Measurements from ENCODE around the gene APC. TPM values are rescaled to one million over a fixed set of nuclear protein-coding genes. Genes with fewer than 3 reads are reported as not detected.

Gene APC
- 44.9 TPM for total RNA-seq
- 2.7 TPM for polyA plus RNA-seq (ENCODE audit: insufficient read depth, low read depth, low replicate concordance)
- long read RNA-seq, donor 1 = 0 reads
- long read RNA-seq, donor 2, partial matches to known transcripts = 0 of 1 reads
- long read RNA-seq, donor 2, other reads (novel, unspliced or antisense) = 0 of 1 reads
- long read RNA-seq, donor 3 = 0 reads
- long read RNA-seq, donor 4 = 0 reads
- long read RNA-seq, donor 5 = 0 reads
- long read RNA-seq, donor 6 = 0 reads
- long read RNA-seq, donor 7, partial matches to known transcripts = 1 of 5 reads
- long read RNA-seq, donor 7, other reads (novel, unspliced or antisense) = 4 of 5 reads
- long read RNA-seq, donor 8 = 0 reads
- long read RNA-seq, donor 9 = 0 reads
- long read RNA-seq, donor 10 = 0 reads

DNA sequence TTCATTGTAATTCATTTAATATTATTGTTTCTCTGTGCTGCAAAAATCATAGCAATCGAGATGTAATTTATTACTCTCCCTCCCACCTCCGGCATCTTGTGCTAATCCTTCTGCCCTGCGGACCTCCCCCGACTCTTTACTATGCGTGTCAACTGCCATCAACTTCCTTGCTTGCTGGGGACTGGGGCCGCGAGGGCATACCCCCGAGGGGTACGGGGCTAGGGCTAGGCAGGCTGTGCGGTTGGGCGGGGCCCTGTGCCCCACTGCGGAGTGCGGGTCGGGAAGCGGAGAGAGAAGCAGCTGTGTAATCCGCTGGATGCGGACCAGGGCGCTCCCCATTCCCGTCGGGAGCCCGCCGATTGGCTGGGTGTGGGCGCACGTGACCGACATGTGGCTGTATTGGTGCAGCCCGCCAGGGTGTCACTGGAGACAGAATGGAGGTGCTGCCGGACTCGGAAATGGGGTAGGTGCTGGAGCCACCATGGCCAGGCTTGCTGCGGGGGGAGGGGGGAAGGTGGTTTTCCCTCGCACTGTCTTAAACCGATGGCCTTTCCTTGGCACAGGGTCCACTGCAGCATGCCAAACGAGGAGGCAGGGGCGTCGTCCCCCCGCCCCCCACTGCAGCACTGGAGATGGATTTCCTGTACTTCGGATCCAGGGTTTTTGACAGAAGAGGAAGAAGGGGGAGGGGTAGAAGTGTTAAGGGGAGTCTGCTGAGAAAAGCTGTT is at the start of gene APC:
Gene APC (plus strand): TSS at position 423 of the 728 bp plus-strand sequence. CDS start 17,006 bp downstream, outside the sequence.
- H3K36me3 ChIP-seq (ENCODE audit: control insufficient read depth in 2 of 3, insufficient read depth in 3 of 3, low read length in 3 of 3) = no peaks in the 10 kb centered on the region
- FAIRE-seq = no peak

DNA sequence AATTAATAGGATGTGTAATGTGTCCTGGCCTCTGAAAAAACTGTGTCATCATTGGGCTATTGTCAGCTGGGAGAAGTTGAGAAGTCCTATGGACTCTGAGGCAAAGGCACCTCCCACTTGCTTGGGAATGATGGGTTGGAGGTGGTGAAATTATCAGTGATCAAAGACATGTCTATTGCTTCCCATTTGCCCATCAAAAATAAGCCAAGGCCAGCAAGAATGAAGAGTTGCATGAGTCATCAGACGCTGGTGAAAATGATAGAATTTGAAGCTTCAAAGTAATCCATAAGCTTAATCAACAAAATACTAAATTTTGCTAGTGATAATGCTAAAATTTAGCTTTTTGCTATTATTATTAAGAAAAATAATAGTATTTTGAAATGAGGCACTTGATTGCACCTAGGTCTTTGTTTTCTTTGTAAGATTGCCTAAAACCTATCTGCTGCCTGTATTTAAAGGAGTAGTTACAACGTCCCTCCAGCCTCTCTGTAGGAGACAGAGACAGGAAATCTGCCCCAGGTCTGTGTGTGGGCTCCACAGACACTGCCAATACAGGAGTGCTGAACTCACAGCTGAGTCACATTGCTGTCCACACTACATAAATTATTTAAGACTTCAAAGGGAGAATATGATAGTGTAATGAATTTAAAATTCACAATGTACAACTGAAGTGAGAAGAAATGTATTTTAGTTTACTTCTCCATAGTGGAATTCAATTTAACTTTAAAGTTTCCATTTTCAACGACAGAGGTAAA is 48.4 kb upstream of the APC start:
- intact Hi-C loops (cut with DNase I) = no loop called here
- no peak overlapping the region for H3K4me3 ChIP-seq (ENCODE audit: low read length in 3 of 3)
- no peaks in the 10 kb centered on the region for H3K9me3 ChIP-seq (ENCODE audit: control insufficient read depth in 2 of 3, insufficient read depth in 1 of 3, low read length in 3 of 3)
- no peak overlapping the region for H3K27ac ChIP-seq (ENCODE audit: low read depth in 2 of 2, low read length in 2 of 2)
- H3K27me3 ChIP-seq (ENCODE audit: control insufficient read depth, insufficient read depth, low read length) = no peaks in the 10 kb centered on the region
- no peaks in the 10 kb centered on the region for H3K36me3 ChIP-seq (ENCODE audit: control insufficient read depth in 2 of 3, insufficient read depth in 3 of 3, low read length in 3 of 3)
- FAIRE-seq (no peak), DNase-seq (no peak)
- TF ChIP-seq, protein P1, sequence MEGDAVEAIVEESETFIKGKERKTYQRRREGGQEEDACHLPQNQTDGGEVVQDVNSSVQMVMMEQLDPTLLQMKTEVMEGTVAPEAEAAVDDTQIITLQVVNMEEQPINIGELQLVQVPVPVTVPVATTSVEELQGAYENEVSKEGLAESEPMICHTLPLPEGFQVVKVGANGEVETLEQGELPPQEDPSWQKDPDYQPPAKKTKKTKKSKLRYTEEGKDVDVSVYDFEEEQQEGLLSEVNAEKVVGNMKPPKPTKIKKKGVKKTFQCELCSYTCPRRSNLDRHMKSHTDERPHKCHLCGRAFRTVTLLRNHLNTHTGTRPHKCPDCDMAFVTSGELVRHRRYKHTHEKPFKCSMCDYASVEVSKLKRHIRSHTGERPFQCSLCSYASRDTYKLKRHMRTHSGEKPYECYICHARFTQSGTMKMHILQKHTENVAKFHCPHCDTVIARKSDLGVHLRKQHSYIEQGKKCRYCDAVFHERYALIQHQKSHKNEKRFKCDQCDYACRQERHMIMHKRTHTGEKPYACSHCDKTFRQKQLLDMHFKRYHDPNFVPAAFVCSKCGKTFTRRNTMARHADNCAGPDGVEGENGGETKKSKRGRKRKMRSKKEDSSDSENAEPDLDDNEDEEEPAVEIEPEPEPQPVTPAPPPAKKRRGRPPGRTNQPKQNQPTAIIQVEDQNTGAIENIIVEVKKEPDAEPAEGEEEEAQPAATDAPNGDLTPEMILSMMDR (IDR thresholded peaks at IDR 0.05; ENCODE audit: borderline replicate concordance, extremely low read depth, insufficient read depth) = no peak
- H3K9ac ChIP-seq (ENCODE audit: low read length in 3 of 3) = no peak overlapping the region
- H3K4me1 ChIP-seq (ENCODE audit: control insufficient read depth in 2 of 3, insufficient read depth in 2 of 3, low read depth in 1 of 3, low read length in 3 of 3) = no peaks in the 10 kb centered on the region

More for the DNA sequence above, at the start of gene APC:
- peak; percentile 88 to 97 (median 92) for DNase-seq
- Histone ChIP-seq H3K4me3 (ENCODE audit: low read length in 3 of 3) (peak within 1 kb of the TSS; percentile 88 to 93 (median 89)), H3K9me3 (ENCODE audit: control insufficient read depth in 2 of 3, insufficient read depth in 1 of 3, low read length in 3 of 3) (no peaks in the 10 kb centered on the region), H3K4me1 (ENCODE audit: control insufficient read depth in 2 of 3, insufficient read depth in 2 of 3, low read depth in 1 of 3, low read length in 3 of 3) (peaks cover 0 to 9% (median 2%) of the 10 kb centered on the region in 3 donors), H3K27me3 (ENCODE audit: control insufficient read depth, insufficient read depth, low read length) (no peaks in the 10 kb centered on the region), H3K9ac (ENCODE audit: low read length in 3 of 3) (peak within 1 kb of the TSS; percentile 29 to 77 (median 76)), H3K27ac (ENCODE audit: low read depth in 2 of 2, low read length in 2 of 2) (peak within 1 kb of the TSS; percentile 57 to 61)
- intact Hi-C loops (cut with DNase I) = no loop called here
- TF ChIP-seq, protein P1 (IDR thresholded peaks at IDR 0.05; ENCODE audit: borderline replicate concordance, extremely low read depth, insufficient read depth) = no peak

DNA sequence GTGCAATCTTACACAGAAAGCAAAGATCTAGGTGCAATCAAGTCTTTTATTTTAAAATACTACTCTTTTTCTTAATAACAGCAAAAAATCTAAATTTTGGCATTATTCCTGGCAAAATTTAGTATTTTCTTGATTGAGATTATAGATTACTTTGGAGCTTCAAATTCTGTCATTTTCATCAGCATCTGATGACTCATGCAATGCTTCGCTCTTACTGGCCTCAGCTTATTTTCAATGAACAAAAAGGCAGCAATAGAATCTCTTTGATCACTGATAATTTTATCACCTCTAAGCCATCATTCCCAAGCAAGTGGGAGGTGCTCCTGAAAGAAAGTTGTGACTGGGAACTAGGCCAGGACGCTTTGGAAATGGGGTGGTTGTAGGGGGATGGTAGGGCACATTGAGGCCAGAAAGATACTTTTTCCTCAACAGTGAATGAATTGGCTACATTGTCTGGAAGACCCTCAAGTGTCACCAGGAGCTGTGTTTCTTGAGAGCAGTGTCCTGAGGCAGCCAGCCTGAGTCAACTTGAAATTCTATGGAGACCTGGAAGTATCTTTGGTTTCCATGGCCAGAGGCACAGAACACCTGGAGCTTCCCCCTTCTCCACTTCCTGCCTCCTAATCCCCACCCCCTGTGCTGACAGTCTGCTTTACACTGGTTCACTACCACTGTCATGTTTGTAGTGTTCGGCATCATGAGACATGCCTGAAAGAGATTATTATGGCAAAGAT is 46.9 kb upstream of the APC start:
- Histone ChIP-seq H3K4me1 (ENCODE audit: control insufficient read depth in 2 of 3, insufficient read depth in 2 of 3, low read depth in 1 of 3, low read length in 3 of 3) (no peaks in the 10 kb centered on the region), H3K27me3 (ENCODE audit: control insufficient read depth, insufficient read depth, low read length) (no peaks in the 10 kb centered on the region), H3K9ac (ENCODE audit: low read length in 3 of 3) (no peak overlapping the region), H3K27ac (ENCODE audit: low read depth in 2 of 2, low read length in 2 of 2) (no peak overlapping the region), H3K4me3 (ENCODE audit: low read length in 3 of 3) (no peak overlapping the region), H3K36me3 (ENCODE audit: control insufficient read depth in 2 of 3, insufficient read depth in 3 of 3, low read length in 3 of 3) (no peaks in the 10 kb centered on the region), H3K9me3 (ENCODE audit: control insufficient read depth in 2 of 3, insufficient read depth in 1 of 3, low read length in 3 of 3) (no peaks in the 10 kb centered on the region)
- FAIRE-seq (no peak), DNase-seq (no peak)
- intact Hi-C loops (cut with DNase I) = no loop called here
- TF ChIP-seq, protein P1 (IDR thresholded peaks at IDR 0.05; ENCODE audit: borderline replicate concordance, extremely low read depth, insufficient read depth) = no peak
